ENCODE measurements around the gene GID4. TPM values are rescaled to one million over a fixed set of nuclear protein-coding genes. Genes with fewer than 3 reads are reported as not detected.

Gene GID4
- total RNA-seq, 2 experiments from 2014 or later = 8.6 to 8.8 TPM

DNA sequence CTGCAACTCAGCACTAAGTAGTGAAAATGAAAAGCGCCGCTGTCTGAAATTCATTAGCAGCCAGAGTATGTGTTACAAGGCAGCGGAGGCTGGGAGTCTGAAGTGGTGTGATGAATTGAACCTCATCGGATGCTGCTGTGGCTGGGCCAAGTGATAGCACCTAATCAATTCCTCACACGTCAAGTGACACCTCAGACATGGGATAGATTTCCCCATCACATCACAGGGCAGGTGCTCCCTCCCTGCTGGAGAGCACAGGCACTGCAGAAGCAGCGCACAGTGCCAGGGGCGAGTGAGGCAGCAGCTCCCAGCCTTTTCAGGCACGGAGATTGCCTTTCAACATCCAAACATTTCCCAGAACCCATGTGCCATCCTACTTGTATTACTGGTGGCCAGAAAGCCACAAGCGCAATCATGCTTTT lies 34.3 kb upstream of the GID4 start:
- DNase-seq = no peak
- ChIA-PET POLR2A (no interaction called here), CTCF (interaction anchor here (1.1 kb wide), 1 partner anchor 9 kb away, joined by 3 read pairs; no protein-coding TSS in a partner anchor)
- Mint-ChIP-seq H3K27ac (no peak overlapping the region), H3K36me3 (ENCODE audit: low read depth) (no peaks in the 10 kb centered on the region), H3K27me3 (no peaks in the 10 kb centered on the region), H3K4me1 (peaks cover 6% of the 10 kb centered on the region), H3K9me3 (no peaks in the 10 kb centered on the region), H3K4me3 (no peak overlapping the region)

DNA sequence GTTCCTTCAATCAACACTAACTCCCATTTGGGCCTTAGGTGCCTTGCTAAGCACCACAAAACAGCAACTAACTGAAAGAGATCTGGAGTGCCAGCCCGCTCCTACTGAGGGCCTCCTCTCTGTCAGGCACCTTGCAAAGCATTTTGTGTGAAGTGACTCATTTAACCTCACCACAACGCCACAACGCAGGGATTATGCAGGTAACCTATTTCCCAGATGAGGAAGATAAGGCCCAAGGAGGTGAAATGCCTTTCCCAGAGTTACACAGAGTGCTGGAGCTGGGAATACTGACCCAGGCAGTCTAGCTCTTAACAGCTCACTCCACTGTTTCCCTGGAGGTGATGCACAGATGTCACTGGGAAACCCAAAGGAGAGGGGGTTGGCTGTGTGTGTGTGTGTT lies 33.7 kb upstream of the GID4 start:
- ChIA-PET CTCF (interaction anchor here (1.1 kb wide), 1 partner anchor 10 kb away, joined by 3 read pairs; no protein-coding TSS in a partner anchor), POLR2A (no interaction called here)
- H3K27me3 Mint-ChIP-seq = no peaks in the 10 kb centered on the region

DNA sequence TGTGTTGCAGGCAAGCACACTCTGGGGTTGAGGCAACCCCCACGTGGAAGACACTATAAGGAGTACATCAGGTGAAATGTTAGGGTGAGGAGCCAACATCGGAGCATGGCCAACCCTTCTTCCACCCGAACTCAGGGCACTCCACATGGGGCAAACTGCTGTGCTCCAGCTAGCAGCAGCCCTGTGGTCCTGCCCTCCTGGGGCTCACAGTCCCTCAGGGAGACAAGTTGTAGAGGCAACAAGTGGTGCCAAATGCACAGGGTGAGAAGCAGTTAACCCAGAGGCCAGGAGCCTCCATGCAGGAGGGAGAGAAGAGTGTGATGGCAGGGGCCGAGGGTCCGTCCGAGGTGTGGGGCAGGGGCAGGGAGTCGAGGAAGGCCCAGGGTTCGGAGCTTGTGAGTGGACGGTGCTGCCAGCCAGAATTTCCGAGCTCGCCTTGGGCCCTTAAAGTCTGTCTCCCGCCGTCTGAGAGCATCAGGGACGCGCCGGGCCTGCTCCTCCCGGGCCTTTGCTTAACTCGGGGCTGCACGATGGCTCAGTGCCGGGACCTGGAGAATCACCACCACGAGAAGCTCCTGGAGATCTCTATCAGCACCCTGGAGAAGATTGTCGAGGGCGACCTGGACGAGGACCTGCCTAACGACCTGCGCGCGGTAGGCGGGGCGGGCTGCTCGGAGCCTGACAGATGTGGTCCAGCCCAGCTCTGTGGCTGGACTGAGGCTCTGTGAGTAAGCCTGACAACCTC lies 32.5 kb upstream of the GID4 start:
- Mint-ChIP-seq H3K27me3 (no peaks in the 10 kb centered on the region), H3K36me3 (ENCODE audit: low read depth) (no peaks in the 10 kb centered on the region), H3K4me1 (peaks cover 6% of the 10 kb centered on the region), H3K27ac (no peak overlapping the region), H3K4me3 (no peak overlapping the region), H3K9me3 (no peaks in the 10 kb centered on the region)
- CTCF ChIA-PET = interaction anchor here (2.6 kb wide), 1 partner anchor 13 kb away, joined by 6 read pairs; no protein-coding TSS in a partner anchor
- POLR2A ChIA-PET = interaction anchor here (0.6 kb wide), 1 partner anchor 139 kb away, joined by 4 read pairs; no protein-coding TSS in a partner anchor
- no peak for DNase-seq

More for the DNA sequence above, 33.7 kb upstream of the GID4 start:
- H3K36me3 Mint-ChIP-seq (ENCODE audit: low read depth) = no peaks in the 10 kb centered on the region
- no peak for DNase-seq
- H3K4me1 Mint-ChIP-seq = peaks cover 6% of the 10 kb centered on the region
- no peak overlapping the region for H3K4me3 Mint-ChIP-seq
- peak overlapping the region; percentile 52 for H3K27ac Mint-ChIP-seq
- H3K9me3 Mint-ChIP-seq = no peaks in the 10 kb centered on the region

DNA sequence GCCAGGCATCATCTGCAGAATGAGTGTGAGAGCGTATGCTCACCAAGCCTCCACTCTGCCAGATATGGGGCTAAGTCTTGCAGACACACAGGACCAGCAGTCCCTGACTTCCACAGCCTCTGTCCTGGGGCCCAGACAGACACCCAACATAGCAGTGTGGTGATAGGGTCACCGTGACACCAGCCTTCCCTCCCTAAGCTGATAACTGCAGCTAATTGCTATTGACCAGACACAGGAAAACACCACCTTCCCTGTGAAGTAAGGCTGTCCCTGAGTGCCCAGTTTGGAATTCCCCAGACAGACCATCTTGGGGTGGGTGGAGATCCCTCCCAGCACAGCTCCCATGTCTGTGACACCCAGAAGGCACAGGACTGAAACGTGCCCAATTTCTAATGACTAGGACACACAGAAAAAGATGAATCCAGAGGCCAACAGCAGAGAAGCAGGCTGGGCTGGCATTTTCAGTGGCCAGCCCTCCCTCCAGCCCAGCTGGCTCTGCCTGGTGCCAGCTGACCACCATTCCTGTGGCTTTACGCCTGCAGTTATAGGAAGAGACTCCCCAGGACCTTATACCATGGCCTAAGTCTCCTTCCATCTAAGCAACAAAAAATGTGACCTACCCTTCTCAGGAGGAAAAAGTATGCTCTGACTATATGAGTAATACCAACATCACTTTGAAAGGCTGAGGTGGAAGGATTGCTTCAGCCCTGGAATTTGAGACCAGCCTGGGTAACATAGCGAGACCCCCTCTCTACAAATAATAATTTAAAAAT lies 30.5 kb upstream of the GID4 start:
- CTCF ChIA-PET = interaction anchor here (0.6 to 2.6 kb wide), 4 partner anchors 9 to 1644 kb away, joined by 3 to 6 read pairs (median 3); no protein-coding TSS in a partner anchor
- Mint-ChIP-seq H3K36me3 (ENCODE audit: low read depth) (peaks cover 2% of the 10 kb centered on the region), H3K27me3 (no peaks in the 10 kb centered on the region), H3K4me3 (no peak overlapping the region), H3K27ac (no peak overlapping the region), H3K4me1 (peaks cover 6% of the 10 kb centered on the region), H3K9me3 (no peaks in the 10 kb centered on the region)
- no peak for DNase-seq
- POLR2A ChIA-PET = no interaction called here

DNA sequence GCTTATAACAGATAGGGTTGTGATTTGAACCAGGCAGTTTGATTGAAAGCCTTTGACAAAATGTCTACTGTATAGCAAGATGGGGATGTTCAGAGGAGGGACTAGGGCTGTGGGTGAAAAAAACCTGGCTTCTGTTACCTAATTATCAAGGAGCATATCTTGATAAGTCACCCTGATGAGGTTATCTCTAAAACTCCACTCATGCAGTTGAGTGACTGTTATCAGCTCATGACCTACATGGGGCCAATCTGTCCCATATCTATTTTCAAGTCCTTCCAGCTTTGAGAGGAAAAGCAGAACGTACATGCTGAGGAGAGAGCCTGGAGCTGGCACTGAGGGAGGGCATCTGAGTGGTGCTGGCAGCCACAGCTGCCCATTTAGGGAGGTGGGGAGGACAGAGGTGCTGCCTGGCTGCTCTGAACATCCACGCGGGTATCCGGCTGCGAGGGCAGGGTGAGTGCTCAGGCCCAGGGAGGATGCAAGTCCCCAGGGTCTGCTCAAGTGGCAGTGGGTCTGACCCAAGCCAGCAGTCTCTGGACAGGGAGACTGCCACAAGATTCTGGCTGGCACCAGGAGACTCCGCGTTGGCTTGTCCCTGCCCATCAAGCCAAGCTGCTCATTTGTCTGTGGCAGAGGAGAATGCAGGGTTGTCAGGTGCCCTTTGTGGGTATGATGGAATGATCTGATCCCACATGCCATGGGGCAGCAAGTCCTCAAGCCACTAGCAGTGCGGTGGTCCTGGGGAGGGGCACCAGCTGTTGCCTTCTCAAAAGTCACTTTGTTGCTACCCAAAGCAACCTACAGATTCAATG lies 29.4 kb upstream of the GID4 start:
- Mint-ChIP-seq H3K27ac (no peak overlapping the region), H3K4me1 (peaks cover 6% of the 10 kb centered on the region), H3K9me3 (no peaks in the 10 kb centered on the region), H3K4me3 (no peak overlapping the region), H3K36me3 (ENCODE audit: low read depth) (peaks cover 2% of the 10 kb centered on the region), H3K27me3 (no peaks in the 10 kb centered on the region)
- DNase-seq = no peak
- ChIA-PET POLR2A (no interaction called here), CTCF (interaction anchor here (1.7 to 2.5 kb wide), 2 partner anchors 8 to 15 kb away, joined by 3 to 10 read pairs; no protein-coding TSS in a partner anchor)

DNA sequence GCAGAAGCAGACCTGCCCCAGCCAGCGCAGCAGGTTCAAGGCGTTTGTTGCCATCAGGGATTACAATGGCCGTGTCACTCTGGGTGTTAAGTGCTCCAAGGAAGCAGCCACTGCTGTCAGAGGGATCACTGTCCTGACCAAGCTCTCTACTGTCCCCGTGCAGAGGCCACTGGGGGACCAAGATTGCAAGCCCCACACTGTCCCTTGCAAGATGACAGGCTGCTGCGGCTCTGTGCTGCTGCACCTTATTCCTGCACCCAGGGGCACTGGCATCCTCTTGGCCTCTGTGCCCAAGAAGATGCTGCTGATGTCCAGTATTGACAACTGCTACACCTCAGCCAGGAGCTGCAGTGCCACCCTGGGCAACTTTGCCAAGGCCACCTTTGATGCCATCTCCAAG lies 27.9 kb upstream of the GID4 start:
- no peak for DNase-seq
- H3K27me3 Mint-ChIP-seq = no peaks in the 10 kb centered on the region
- ChIA-PET CTCF (interaction anchor here (2.5 kb wide), 1 partner anchor 14 kb away, joined by 10 read pairs; no protein-coding TSS in a partner anchor), POLR2A (no interaction called here)
- H3K27ac Mint-ChIP-seq = no peak overlapping the region
- H3K9me3 Mint-ChIP-seq = no peaks in the 10 kb centered on the region
- H3K36me3 Mint-ChIP-seq (ENCODE audit: low read depth) = peaks cover 2% of the 10 kb centered on the region
- H3K4me1 Mint-ChIP-seq = no peaks in the 10 kb centered on the region
- no peak overlapping the region for H3K4me3 Mint-ChIP-seq

DNA sequence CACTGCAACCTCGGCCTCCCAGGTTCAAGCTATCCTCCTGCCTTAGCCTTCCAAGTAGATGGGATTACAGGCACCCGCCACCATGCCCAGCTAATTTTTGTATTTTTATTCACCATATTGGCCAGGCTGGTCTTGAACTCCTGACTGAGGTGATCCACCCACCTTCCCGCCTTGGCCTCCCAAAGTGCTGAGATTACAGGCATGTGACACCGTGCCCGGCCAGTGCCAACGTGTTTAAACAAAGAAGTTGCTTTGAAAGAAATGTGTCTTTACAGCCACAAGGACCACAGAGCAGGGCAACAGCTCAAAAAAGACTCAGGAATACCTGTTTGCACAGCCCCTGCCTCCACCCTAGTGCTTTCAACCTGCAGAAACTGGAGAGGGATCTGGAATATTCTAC lies 25.2 kb upstream of the GID4 start:
- CTCF ChIA-PET = interaction anchor here (0.7 to 1.1 kb wide), 3 partner anchors 11 to 123 kb away, joined by 3 to 6 read pairs (median 4); no protein-coding TSS in a partner anchor
- DNase-seq = no peak
- Mint-ChIP-seq H3K4me3 (no peak overlapping the region), H3K27ac (no peak overlapping the region), H3K4me1 (no peaks in the 10 kb centered on the region), H3K9me3 (no peaks in the 10 kb centered on the region), H3K27me3 (no peaks in the 10 kb centered on the region), H3K36me3 (ENCODE audit: low read depth) (peaks cover 2% of the 10 kb centered on the region)
- POLR2A ChIA-PET = no interaction called here

DNA sequence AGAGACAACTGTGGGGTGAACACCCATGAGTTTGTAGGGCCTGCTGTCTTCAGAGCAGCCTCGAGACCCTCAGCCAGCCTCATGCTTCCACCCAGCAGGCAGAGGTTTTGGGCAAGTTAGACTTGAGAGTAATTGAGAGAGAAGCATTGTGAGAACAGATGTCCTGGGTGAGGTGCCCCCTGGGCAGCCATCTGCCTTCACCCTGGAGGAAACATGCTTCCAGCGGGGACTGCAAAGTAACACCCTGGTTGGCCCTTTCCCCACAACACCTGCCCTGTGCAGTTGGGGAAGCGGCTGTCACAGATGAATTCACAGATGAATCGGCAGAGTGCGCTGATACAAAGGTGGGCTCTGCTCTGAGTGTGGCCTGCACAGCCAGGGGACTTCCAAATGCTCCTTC lies 23.6 kb upstream of the GID4 start:
- peaks cover 2% of the 10 kb centered on the region for H3K36me3 Mint-ChIP-seq (ENCODE audit: low read depth)
- CTCF ChIA-PET = interaction anchor here (1.0 kb wide), 1 partner anchor 18 kb away, joined by 3 read pairs; no protein-coding TSS in a partner anchor
- no peak for DNase-seq
- H3K4me3 Mint-ChIP-seq = no peak overlapping the region
- H3K27ac Mint-ChIP-seq = no peak overlapping the region
- H3K9me3 Mint-ChIP-seq = no peaks in the 10 kb centered on the region
- no peaks in the 10 kb centered on the region for H3K27me3 Mint-ChIP-seq
- POLR2A ChIA-PET = no interaction called here
- H3K4me1 Mint-ChIP-seq = no peaks in the 10 kb centered on the region

DNA sequence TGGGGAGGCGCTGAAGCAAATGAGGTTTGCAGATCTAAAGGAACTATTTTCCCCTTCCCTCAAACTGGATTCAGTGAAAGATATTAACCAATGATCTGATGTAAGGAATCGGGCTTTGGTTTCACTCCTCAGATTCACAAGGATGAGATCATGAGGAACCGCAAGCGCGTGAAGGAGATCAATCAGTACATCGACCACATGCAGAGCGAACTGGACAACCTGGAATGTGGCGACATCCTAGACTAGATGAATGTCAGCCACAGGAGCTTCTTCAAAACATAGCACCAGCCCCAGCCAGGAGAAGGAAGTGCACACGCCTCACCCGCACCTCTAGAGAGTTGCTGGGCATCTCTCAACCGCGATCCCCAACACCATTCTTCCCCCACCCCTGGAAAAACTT lies 22.8 kb upstream of the GID4 start:
- POLR2A ChIA-PET = no interaction called here
- Mint-ChIP-seq H3K36me3 (ENCODE audit: low read depth) (peaks cover 5% of the 10 kb centered on the region), H3K27me3 (no peaks in the 10 kb centered on the region), H3K4me3 (no peak overlapping the region), H3K9me3 (no peaks in the 10 kb centered on the region), H3K27ac (no peak overlapping the region), H3K4me1 (no peaks in the 10 kb centered on the region)
- CTCF ChIA-PET = interaction anchor here (1.0 kb wide), 1 partner anchor 17 kb away, joined by 3 read pairs; no protein-coding TSS in a partner anchor
- DNase-seq = no peak

DNA sequence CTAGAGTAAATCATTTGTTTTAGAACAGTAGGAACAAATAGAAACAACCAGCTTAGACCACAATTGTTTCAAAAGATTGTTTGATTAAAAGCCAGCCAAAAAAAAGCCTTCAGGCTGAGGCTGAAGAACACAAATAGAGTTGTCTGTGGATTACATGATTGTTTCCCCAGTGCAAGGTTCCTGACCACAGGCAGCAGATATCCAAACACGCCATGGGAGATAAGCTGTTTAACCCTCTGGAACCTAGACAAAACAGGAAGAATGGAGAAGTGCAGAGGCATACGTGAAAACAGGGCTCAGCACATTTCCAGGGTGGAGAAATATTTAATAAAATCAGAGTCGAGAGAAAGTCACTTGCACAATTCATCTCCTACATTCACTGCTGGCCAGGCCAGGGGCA lies 21.2 kb upstream of the GID4 start:
- Mint-ChIP-seq H3K9me3 (no peaks in the 10 kb centered on the region), H3K27me3 (no peaks in the 10 kb centered on the region), H3K4me1 (no peaks in the 10 kb centered on the region), H3K27ac (no peak overlapping the region), H3K36me3 (ENCODE audit: low read depth) (peaks cover 3% of the 10 kb centered on the region), H3K4me3 (no peak overlapping the region)
- ChIA-PET CTCF (interaction anchor here (1.1 to 2.0 kb wide), 2 partner anchors 9 to 11 kb away, joined by 3 to 8 read pairs; no protein-coding TSS in a partner anchor), POLR2A (no interaction called here)
- no peak for DNase-seq

DNA sequence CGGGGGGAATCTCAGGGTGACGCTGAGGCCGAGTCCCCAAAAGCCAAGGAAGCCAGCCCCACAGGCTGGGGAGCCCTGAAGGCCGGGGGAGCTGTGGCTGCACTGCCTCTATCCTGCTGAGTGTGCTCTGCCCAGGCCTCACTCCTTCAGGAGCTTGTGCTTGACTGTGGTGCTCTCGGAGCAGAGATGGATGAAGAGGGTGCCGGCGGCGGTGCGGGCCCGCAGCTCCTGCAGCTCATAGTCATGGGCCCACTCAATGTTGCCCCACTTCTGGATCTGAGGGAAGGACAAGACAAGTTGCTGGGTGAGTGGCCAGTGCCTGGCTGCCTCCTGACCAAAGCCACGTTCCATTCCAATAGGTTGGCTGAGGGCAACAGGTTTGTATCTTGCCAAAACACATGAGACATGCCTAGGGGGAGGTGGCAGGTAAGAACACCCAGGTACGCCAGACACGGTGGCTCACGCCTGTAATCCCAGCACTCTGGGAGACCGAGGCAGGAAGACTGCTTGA lies 20.7 kb upstream of the GID4 start:
- Mint-ChIP-seq H3K36me3 (ENCODE audit: low read depth) (peaks cover 3% of the 10 kb centered on the region), H3K4me3 (no peak overlapping the region), H3K27me3 (no peaks in the 10 kb centered on the region), H3K4me1 (no peaks in the 10 kb centered on the region), H3K9me3 (no peaks in the 10 kb centered on the region), H3K27ac (no peak overlapping the region)
- CTCF ChIA-PET = interaction anchor here (1.1 to 2.0 kb wide), 2 partner anchors 9 to 11 kb away, joined by 3 to 8 read pairs; no protein-coding TSS in a partner anchor
- POLR2A ChIA-PET = no interaction called here
- no peak for DNase-seq

DNA sequence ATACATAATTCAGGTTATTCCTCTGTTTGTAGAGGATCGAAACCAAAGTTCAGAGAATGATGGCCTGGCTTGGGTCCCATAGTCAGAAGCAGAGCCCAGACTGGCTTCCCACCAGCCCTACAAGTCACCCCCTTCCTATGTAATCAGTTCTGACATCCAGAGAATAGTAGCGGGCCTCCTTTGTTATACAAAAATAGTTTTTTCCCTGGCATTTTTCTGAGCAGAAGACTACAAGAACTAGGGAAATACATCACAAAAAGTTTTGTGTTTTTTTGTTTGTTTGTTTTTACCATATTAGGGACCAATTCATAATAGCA lies 19.4 kb upstream of the GID4 start:
- H3K36me3 Mint-ChIP-seq (ENCODE audit: low read depth) = peaks cover 9% of the 10 kb centered on the region

More for the DNA sequence above, 19.4 kb upstream of the GID4 start:
- no peaks in the 10 kb centered on the region for H3K4me1 Mint-ChIP-seq
- no peak overlapping the region for H3K4me3 Mint-ChIP-seq
- H3K9me3 Mint-ChIP-seq = no peaks in the 10 kb centered on the region
- ChIA-PET CTCF (interaction anchor here (0.6 to 1.6 kb wide), 2 partner anchors 34 to 513 kb away, joined by 3 to 4 read pairs; no protein-coding TSS in a partner anchor), POLR2A (no interaction called here)
- H3K27me3 Mint-ChIP-seq = no peaks in the 10 kb centered on the region
- no peak for DNase-seq
- H3K27ac Mint-ChIP-seq = no peak overlapping the region
